ENCODE data around the gene ZNF653. TPM values are rescaled to one million over a fixed set of nuclear protein-coding genes. Genes with fewer than 3 reads are reported as not detected.

ZNF653 gene
- total and polyA plus RNA-seq, 9 of the 15 experiments (the other 6 are each of a cell fraction or from before 2014, with no cell fraction given): 1.6 to 8.0 (median 4.2) TPM; not detected in 2

DNA sequence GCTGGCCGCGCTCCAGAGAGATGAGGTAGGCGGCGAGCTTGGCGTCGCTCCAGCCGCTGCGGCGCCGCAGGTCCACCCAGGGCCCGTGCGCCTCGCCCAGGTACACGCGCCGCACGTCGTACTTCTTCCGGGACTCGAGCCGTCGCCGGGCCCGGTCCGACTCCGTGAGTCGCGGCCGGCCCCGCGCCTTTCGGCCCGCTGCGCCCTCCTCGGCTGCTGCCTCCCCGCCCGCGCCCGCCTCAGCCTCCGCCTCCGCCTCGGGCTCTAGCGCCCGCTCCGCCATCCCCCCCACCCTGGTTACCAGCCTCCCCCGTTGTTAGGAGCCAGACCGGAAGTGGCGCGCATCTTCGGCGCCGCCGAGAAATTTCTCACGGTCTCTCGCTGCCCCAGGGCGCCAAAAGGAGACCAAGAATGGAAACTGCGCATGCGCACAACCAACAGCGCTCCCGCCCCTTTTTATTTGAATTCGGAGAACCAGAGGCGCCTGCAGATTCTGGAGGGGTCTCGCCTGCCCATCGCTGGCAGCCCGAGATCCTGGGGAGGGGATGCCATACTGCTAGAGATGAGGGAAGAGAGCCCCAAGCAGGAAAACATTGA is at the start of gene ZNF653 (continued):
- TF ChIP-seq ARID3B (CRISPR knock-in tag; IDR thresholded peaks at IDR 0.05; ENCODE audit: borderline replicate concordance) (no peak), KLF10 (CRISPR knock-in tag; IDR thresholded peaks at IDR 0.05) (no peak), NCOA1 (IDR thresholded peaks at IDR 0.05; ENCODE audit: low read depth) (no peak), RHOXF2B (CRISPR knock-in tag; conservative IDR thresholded peaks at IDR 0.05) (no peak), NR2C2 (CRISPR knock-in tag; IDR thresholded peaks at IDR 0.05) (no peak), NR2C2 (tag; IDR thresholded peaks at IDR 0.05) (peak; percentile 93), ELF4 (CRISPR knock-in tag; IDR thresholded peaks at IDR 0.05) (no peak), SNIP1 (IDR thresholded peaks at IDR 0.05; ENCODE audit: low read depth) (no peak), PHTF2 (CRISPR knock-in tag; IDR thresholded peaks at IDR 0.05) (no peak), POLR2AphosphoS2 (IDR thresholded peaks at IDR 0.05; ENCODE audit: low read length) (peak; percentile 96), CBFA2T2 (conservative IDR thresholded peaks at IDR 0.05) (no peak), ZNF699 (CRISPR knock-in tag; IDR thresholded peaks at IDR 0.05; ENCODE audit: insufficient replicate concordance) (no peak), RBM39 (optimal IDR thresholded peaks at IDR 0.05; ENCODE audit: low read depth, low read length) (no peak), ZNF707 (CRISPR knock-in tag; conservative IDR thresholded peaks at IDR 0.05) (no peak), MTA3 (IDR thresholded peaks at IDR 0.05; ENCODE audit: borderline replicate concordance) (no peak), SIX5 (IDR thresholded peaks at IDR 0.05; ENCODE audit: borderline replicate concordance in 1 of 2, insufficient read depth in 1 of 2, low read depth in 1 of 2, low read length in 2 of 2) (peak in 1 of 2 experiments; percentile 47; a peak in 2 of 4 replicates), XRCC4 (IDR thresholded peaks at IDR 0.05; ENCODE audit: extremely low read depth, insufficient read depth, insufficient read length) (no peak)
- TF ChIP-seq, protein P1, sequence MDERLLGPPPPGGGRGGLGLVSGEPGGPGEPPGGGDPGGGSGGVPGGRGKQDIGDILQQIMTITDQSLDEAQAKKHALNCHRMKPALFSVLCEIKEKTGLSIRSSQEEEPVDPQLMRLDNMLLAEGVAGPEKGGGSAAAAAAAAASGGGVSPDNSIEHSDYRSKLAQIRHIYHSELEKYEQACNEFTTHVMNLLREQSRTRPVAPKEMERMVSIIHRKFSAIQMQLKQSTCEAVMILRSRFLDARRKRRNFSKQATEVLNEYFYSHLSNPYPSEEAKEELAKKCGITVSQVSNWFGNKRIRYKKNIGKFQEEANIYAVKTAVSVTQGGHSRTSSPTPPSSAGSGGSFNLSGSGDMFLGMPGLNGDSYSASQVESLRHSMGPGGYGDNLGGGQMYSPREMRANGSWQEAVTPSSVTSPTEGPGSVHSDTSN (CRISPR knock-in tag; IDR thresholded peaks at IDR 0.05; ENCODE audit: low read depth): no peak
- TF ChIP-seq, protein P1 (tag; conservative IDR thresholded peaks at IDR 0.05; ENCODE audit: low read depth): no peak
- TF ChIP-seq, protein P2, sequence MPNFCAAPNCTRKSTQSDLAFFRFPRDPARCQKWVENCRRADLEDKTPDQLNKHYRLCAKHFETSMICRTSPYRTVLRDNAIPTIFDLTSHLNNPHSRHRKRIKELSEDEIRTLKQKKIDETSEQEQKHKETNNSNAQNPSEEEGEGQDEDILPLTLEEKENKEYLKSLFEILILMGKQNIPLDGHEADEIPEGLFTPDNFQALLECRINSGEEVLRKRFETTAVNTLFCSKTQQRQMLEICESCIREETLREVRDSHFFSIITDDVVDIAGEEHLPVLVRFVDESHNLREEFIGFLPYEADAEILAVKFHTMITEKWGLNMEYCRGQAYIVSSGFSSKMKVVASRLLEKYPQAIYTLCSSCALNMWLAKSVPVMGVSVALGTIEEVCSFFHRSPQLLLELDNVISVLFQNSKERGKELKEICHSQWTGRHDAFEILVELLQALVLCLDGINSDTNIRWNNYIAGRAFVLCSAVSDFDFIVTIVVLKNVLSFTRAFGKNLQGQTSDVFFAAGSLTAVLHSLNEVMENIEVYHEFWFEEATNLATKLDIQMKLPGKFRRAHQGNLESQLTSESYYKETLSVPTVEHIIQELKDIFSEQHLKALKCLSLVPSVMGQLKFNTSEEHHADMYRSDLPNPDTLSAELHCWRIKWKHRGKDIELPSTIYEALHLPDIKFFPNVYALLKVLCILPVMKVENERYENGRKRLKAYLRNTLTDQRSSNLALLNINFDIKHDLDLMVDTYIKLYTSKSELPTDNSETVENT (CRISPR knock-in tag; IDR thresholded peaks at IDR 0.05): peak; percentile 74
- TF ChIP-seq, protein P3, sequence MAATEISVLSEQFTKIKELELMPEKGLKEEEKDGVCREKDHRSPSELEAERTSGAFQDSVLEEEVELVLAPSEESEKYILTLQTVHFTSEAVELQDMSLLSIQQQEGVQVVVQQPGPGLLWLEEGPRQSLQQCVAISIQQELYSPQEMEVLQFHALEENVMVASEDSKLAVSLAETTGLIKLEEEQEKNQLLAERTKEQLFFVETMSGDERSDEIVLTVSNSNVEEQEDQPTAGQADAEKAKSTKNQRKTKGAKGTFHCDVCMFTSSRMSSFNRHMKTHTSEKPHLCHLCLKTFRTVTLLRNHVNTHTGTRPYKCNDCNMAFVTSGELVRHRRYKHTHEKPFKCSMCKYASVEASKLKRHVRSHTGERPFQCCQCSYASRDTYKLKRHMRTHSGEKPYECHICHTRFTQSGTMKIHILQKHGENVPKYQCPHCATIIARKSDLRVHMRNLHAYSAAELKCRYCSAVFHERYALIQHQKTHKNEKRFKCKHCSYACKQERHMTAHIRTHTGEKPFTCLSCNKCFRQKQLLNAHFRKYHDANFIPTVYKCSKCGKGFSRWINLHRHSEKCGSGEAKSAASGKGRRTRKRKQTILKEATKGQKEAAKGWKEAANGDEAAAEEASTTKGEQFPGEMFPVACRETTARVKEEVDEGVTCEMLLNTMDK (IDR thresholded peaks at IDR 0.05; ENCODE audit: borderline replicate concordance, insufficient read depth, low read depth, low read length, poor library complexity, severe bottlenecking): no peak

Measured in K562 (cell line).